Neural crest cell (in vitro differentiated cells): ENCODE measurements around the gene IGF1R. TPM values are rescaled to one million over a fixed set of nuclear protein-coding genes. Genes with fewer than 3 reads are reported as not detected.

Experiments
- DNase-seq: peaks from one replicate; pipeline ENCODE4 v3.0.0; 2021; ENCODE audit warnings: low read depth, mixed read lengths, low spot score
- H3K27ac Mint-ChIP-seq: one replicate; pipeline ENCODE4 v1.8.0; 2021; ENCODE audit warnings: mild to moderate bottlenecking, mixed read lengths; ENCODE audit not compliant: unreplicated experiment
- H3K27me3 Mint-ChIP-seq: 2 replicates; pipeline ENCODE4 v1.8.0; 2021; ENCODE audit warnings: low read depth, mild to moderate bottlenecking, mixed read lengths
- H3K36me3 Mint-ChIP-seq: 2 replicates; pipeline ENCODE4 v1.8.0; 2021; ENCODE audit warnings: low read depth, mild to moderate bottlenecking, mixed read lengths
- H3K4me1 Mint-ChIP-seq: 2 replicates; pipeline ENCODE4 v1.8.0; 2021; ENCODE audit warnings: mixed read lengths
- H3K4me3 Mint-ChIP-seq: one replicate; pipeline ENCODE4 v1.8.0; 2021; ENCODE audit warnings: mild to moderate bottlenecking, mixed read lengths
- H3K9me3 Mint-ChIP-seq: 2 replicates; pipeline ENCODE4 v1.8.0; 2021; ENCODE audit warnings: mixed read lengths
- CTCF ChIP-seq: fragments of 200-600 bp; sonication (generic); conservative IDR thresholded peaks from 2 replicates; pipeline ENCODE4 v1.5.0; 2021; ENCODE audit warnings: antibody characterized with exemption, mild to moderate bottlenecking
- total RNA-seq: library from RNA; stranded (reverse); gene quantifications from 2 replicates; pipeline ENCODE4 v1.2.1, GENCODE V29; 2021

The IGF1R gene
- total RNA-seq, 1 donor from 2014 or later, result 67.6 TPM

GRCh38 chr15:98643115-98643514 lies 5.2 kb upstream of the IGF1R start:
- Mint-ChIP-seq H3K4me3 (no peak overlapping the region), H3K4me1 (peaks cover 6% of the 10 kb centered on the region), H3K27me3 (peaks cover 39% of the 10 kb centered on the region), H3K27ac (no peak overlapping the region), H3K36me3 (no peaks in the 10 kb centered on the region), H3K9me3 (no peaks in the 10 kb centered on the region)
- DNase-seq, result no peak
- TF ChIP-seq CTCF, result no peak

GRCh38 chr15:98646546-98647025 lies 1.8 kb upstream of the IGF1R start:
- no peak overlapping the region for H3K27ac Mint-ChIP-seq
- H3K9me3 Mint-ChIP-seq, result no peaks in the 10 kb centered on the region
- peak overlapping the region; percentile 89 for H3K4me3 Mint-ChIP-seq
- no peak for TF ChIP-seq CTCF
- peaks cover 16% of the 10 kb centered on the region for H3K4me1 Mint-ChIP-seq
- H3K27me3 Mint-ChIP-seq, result peaks cover 49% of the 10 kb centered on the region
- H3K36me3 Mint-ChIP-seq, result no peaks in the 10 kb centered on the region
- DNase-seq, result no peak

GRCh38 chr15:98647026-98647773 lies 1.1 kb upstream of the IGF1R start:
- peaks cover 54% of the 10 kb centered on the region for H3K27me3 Mint-ChIP-seq
- no peaks in the 10 kb centered on the region for H3K36me3 Mint-ChIP-seq
- no peak overlapping the region for H3K27ac Mint-ChIP-seq

GRCh38 chr15:98648654-98649471 lies 524 bp downstream of the IGF1R start:
- Mint-ChIP-seq H3K36me3 (no peaks in the 10 kb centered on the region), H3K27ac (peak overlapping the region; percentile 91), H3K27me3 (peaks cover 58% of the 10 kb centered on the region), H3K4me3 (peak overlapping the region; percentile 89), H3K4me1 (peaks cover 30% of the 10 kb centered on the region), H3K9me3 (no peaks in the 10 kb centered on the region)
- no peak for TF ChIP-seq CTCF
- DNase-seq, result peak; percentile 32

More at GRCh38 chr15:98647026-98647773, 1.1 kb upstream of the IGF1R start:
- H3K9me3 Mint-ChIP-seq, result no peaks in the 10 kb centered on the region
- H3K4me1 Mint-ChIP-seq, result peaks cover 22% of the 10 kb centered on the region
- H3K4me3 Mint-ChIP-seq, result peak overlapping the region; percentile 89
- TF ChIP-seq CTCF, result peak; percentile 75
- peak; percentile 70 for DNase-seq

- H3K9me3 Mint-ChIP-seq, result no peaks in the 10 kb centered on the region
- peak; percentile 38 for DNase-seq
- no peaks in the 10 kb centered on the region for H3K36me3 Mint-ChIP-seq
- peak; percentile 38 for TF ChIP-seq CTCF
- no peak overlapping the region for H3K27ac Mint-ChIP-seq
- H3K27me3 Mint-ChIP-seq, result peaks cover 49% of the 10 kb centered on the region
- H3K4me1 Mint-ChIP-seq, result peaks cover 30% of the 10 kb centered on the region
- H3K4me3 Mint-ChIP-seq, result peak overlapping the region; percentile 92
Observed at GRCh38 chr15:98649472-98650416, 1.4 kb downstream of the IGF1R start.
